ENCODE measurements around the gene CRTC1.
"Not testable (repeated sequence)": the region's sequence is repeated elsewhere in the genome, so short reads cannot be mapped to it uniquely, and the experiment has no call there.

DNA sequence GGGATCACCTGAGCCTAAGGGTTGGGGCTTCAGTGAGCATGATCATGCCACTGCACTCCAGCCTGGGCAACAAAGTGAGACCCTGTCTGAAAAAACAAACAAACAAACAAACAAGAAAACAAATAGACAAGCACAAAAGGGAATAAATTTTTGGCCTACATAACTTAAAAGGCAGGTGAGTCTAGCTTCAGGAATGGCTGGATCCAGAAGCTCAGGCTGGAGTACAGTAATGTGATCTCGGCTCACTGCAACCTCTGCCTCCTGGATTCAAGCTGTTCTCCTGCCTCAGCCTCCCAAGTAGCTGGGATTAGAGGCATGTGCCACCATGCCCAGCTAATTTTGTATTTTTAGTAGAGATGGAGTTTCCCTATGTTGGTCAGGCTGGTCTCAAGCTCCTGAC is 3.3 kb upstream of the CRTC1 start:
- not testable (repeated sequence) for TF ChIP-seq HDGF (IDR thresholded peaks at IDR 0.05; ENCODE audit: borderline replicate concordance); FOXK2 (IDR thresholded peaks at IDR 0.05); SUZ12 (IDR thresholded peaks at IDR 0.05); BHLHE40 (IDR thresholded peaks at IDR 0.05; ENCODE audit: borderline replicate concordance); ELF4 (IDR thresholded peaks at IDR 0.05)
